HL-60 (cell line): Measurements from ENCODE around the gene BLOC1S5.
A peak's percentile ranks its signal among the peaks of the same experiment; 100 is the strongest.

ENCODE experiments used
- DNase-seq, 2 experiments: peaks; one replicate each; pipeline ENCODE4 v3.0.0-alpha.2; 2010 to 2020; ENCODE audit warnings: low read depth in 1 of 2, low spot score in 1 of 2
- H3K27ac ChIP-seq: fragments of 250-450 bp; sonication (Bioruptor Pico); replicated peaks from 2 replicates; pipeline ENCODE4 v1.5.1; 2020; ENCODE audit warnings: mild to moderate bottlenecking, moderate library complexity
- H3K27me3 ChIP-seq: fragments of 250-450 bp; sonication (Bioruptor Pico); 2 replicates; pipeline ENCODE4 v1.5.1; 2021; ENCODE audit warnings: mild to moderate bottlenecking, moderate library complexity; ENCODE audit not compliant: insufficient read depth, poor library complexity, severe bottlenecking
- H3K4me3 ChIP-seq: replicated peaks from 2 replicates; pipeline ENCODE4 v1.5.1; 2011; ENCODE audit warnings: mild to moderate bottlenecking, control low read depth, low read length; ENCODE audit not compliant: insufficient read depth
- GABPA ChIP-seq: IDR thresholded peaks from 2 replicates; pipeline ENCODE4 v1.6.1; 2012; ENCODE audit warnings: low read depth
- POLR2AphosphoS5 ChIP-seq: IDR thresholded peaks from 2 replicates; pipeline ENCODE4 v1.6.1; 2012; ENCODE audit warnings: low read depth
- SPI1 ChIP-seq: IDR thresholded peaks from 2 replicates; pipeline ENCODE4 v1.6.1; 2012; ENCODE audit warnings: low read depth, mild to moderate bottlenecking, borderline replicate concordance
- TF ChIP-seq, protein P1 (sequence below): IDR thresholded peaks from 2 replicates; pipeline ENCODE4 v1.6.1; 2012; ENCODE audit warnings: low read depth; ENCODE audit not compliant: insufficient replicate concordance
- TF ChIP-seq, protein P2 (sequence below): IDR thresholded peaks from one replicate; pipeline ENCODE4 v1.5.1; 2011; ENCODE audit warnings: low read length, control low read depth, inconsistent platforms; ENCODE audit not compliant: insufficient read depth

The BLOC1S5 gene

DNA sequence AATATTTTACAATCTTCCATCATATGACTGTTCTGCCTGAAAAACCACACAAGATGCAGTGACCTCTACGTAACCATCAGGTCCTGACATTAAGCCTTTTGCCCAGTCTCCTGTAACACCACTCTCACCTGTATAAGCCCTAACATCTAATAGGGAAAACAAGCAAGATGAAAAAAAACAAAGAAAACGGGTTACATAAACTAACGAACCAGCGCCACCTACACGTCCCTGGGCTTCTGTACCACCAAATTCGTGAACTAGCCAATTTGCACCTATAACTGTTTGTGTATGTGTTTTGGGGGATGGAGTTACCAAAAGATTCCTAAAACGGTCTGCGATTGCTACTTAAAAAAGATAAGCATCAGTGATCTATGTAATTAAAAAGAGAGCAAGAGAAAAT is 70.2 kb downstream of the BLOC1S5 start:
- TF ChIP-seq, protein P1, sequence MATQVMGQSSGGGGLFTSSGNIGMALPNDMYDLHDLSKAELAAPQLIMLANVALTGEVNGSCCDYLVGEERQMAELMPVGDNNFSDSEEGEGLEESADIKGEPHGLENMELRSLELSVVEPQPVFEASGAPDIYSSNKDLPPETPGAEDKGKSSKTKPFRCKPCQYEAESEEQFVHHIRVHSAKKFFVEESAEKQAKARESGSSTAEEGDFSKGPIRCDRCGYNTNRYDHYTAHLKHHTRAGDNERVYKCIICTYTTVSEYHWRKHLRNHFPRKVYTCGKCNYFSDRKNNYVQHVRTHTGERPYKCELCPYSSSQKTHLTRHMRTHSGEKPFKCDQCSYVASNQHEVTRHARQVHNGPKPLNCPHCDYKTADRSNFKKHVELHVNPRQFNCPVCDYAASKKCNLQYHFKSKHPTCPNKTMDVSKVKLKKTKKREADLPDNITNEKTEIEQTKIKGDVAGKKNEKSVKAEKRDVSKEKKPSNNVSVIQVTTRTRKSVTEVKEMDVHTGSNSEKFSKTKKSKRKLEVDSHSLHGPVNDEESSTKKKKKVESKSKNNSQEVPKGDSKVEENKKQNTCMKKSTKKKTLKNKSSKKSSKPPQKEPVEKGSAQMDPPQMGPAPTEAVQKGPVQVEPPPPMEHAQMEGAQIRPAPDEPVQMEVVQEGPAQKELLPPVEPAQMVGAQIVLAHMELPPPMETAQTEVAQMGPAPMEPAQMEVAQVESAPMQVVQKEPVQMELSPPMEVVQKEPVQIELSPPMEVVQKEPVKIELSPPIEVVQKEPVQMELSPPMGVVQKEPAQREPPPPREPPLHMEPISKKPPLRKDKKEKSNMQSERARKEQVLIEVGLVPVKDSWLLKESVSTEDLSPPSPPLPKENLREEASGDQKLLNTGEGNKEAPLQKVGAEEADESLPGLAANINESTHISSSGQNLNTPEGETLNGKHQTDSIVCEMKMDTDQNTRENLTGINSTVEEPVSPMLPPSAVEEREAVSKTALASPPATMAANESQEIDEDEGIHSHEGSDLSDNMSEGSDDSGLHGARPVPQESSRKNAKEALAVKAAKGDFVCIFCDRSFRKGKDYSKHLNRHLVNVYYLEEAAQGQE = no peak
- no peak for TF ChIP-seq POLR2AphosphoS5
- TF ChIP-seq, protein P2, sequence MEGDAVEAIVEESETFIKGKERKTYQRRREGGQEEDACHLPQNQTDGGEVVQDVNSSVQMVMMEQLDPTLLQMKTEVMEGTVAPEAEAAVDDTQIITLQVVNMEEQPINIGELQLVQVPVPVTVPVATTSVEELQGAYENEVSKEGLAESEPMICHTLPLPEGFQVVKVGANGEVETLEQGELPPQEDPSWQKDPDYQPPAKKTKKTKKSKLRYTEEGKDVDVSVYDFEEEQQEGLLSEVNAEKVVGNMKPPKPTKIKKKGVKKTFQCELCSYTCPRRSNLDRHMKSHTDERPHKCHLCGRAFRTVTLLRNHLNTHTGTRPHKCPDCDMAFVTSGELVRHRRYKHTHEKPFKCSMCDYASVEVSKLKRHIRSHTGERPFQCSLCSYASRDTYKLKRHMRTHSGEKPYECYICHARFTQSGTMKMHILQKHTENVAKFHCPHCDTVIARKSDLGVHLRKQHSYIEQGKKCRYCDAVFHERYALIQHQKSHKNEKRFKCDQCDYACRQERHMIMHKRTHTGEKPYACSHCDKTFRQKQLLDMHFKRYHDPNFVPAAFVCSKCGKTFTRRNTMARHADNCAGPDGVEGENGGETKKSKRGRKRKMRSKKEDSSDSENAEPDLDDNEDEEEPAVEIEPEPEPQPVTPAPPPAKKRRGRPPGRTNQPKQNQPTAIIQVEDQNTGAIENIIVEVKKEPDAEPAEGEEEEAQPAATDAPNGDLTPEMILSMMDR = no peak
- TF ChIP-seq SPI1 = no peak
- no peak for TF ChIP-seq GABPA
- no peak for DNase-seq
- no peaks in the 10 kb centered on the region for H3K27me3 ChIP-seq

DNA sequence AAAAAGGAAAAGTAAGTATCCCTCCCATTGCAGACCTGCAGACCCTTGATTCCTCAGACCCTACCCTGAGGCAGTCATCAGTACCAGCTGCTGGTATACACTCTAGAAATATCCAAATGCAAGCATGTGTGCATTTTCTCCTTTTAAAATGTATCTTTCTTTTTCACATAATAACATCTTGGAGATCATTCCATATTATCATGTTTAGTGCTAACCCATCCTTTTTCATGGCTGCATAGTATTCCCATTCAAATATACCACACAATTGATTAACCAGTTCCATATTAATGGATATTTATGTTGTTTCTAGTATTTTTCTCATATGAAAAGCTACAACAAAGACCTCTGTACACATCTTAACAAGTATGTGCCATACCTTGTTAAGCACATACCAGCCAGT is 70.8 kb downstream of the BLOC1S5 start:
- no peak for DNase-seq
- TF ChIP-seq GABPA (no peak), POLR2AphosphoS5 (no peak), SPI1 (no peak)
- TF ChIP-seq, protein P2 = no peak
- TF ChIP-seq, protein P1 = no peak
- H3K27ac ChIP-seq = no peak overlapping the region
- H3K4me3 ChIP-seq = no peak overlapping the region
- no peaks in the 10 kb centered on the region for H3K27me3 ChIP-seq

More for the DNA sequence above, 70.2 kb downstream of the BLOC1S5 start:
- H3K27ac ChIP-seq = no peak overlapping the region
- H3K4me3 ChIP-seq = no peak overlapping the region

DNA sequence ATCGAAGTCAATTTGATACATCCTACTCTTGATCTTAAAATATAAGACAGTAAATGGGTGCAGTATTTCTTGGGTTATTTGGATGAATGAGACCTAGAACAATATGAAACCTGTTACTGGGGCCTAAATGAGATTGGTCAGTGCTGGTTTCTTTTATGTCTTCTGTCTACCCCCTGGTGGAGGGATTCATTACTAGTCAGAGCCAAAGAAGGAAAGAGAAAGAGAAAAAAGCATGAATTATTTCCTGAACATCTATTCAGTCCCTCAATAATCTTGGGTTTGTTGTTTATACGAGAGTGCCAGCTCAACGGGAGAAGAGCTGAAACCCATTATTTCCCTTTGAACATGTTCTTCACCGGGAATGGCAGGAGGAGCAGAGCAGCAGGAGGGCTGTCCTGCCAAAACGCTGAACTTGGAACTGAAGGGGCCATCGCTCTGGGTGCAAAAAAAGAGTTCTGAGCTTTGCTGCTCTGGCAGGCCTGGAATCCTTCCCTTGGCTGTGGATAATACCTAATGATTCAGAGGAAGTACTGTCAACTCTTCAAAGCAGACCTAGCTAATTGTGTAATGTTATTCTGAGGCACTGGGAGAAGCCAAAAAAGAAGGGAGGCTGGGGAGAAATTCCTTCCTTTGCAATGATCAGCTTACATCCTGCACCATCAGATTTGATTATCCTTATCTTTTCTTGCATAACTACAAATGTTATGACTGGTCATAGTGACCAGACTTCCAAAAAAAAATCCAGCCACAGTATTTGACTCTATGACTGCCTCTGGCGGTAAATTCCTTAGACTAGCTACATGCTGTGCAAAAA is 72.0 kb downstream of the BLOC1S5 start:
- H3K4me3 ChIP-seq = no peak overlapping the region
- H3K27ac ChIP-seq = no peak overlapping the region
- peak in 1 of 2 experiments; percentile 14 for DNase-seq
- TF ChIP-seq, protein P2 = no peak
- TF ChIP-seq, protein P1 = no peak
- TF ChIP-seq GABPA (no peak), POLR2AphosphoS5 (no peak)
- no peaks in the 10 kb centered on the region for H3K27me3 ChIP-seq
